SK-N-SH (cell line): Measurements from ENCODE around the gene CHCHD6. TPM values are rescaled to one million over a fixed set of nuclear protein-coding genes. Genes with fewer than 3 reads are reported as not detected.

ENCODE experiments used
- CTCF ChIA-PET: fragments of 300-600, 350-600 bp; formaldehyde crosslinking; extraction: SDS; loops from one replicate; lab custom pipeline; 2021; lab: Yijun Ruan, JAX
- POLR2A ChIA-PET: fragments of 350-600 bp; sonication (Branson Sonifier 250); formaldehyde crosslinking; extraction: SDS; loops from one replicate; lab custom pipeline; 2020; ENCODE audit warnings: antibody characterized with exemption, inconsistent platforms; lab: Yijun Ruan, JAX
- DNase-seq: peaks from one replicate; pipeline ENCODE4 v3.0.0; 2012
- H2AFZ ChIP-seq: fragments of 200-600 bp; sonication (generic); 2 replicates; pipeline ENCODE4 v1.8.1; 2016; ENCODE audit warnings: antibody characterized with exemption, mild to moderate bottlenecking, low read depth
- H3F3A ChIP-seq: fragments of 200-600 bp; sonication (generic); replicated peaks from 2 replicates; pipeline ENCODE3; 2016; ENCODE audit warnings: antibody characterized with exemption, mild to moderate bottlenecking; ENCODE audit not compliant: insufficient read depth
- H3K27ac ChIP-seq, 2 experiments: fragments of 200-500 bp in 1 of 2; fragments of 200-600 bp in 1 of 2; sonication (Bioruptor generic) in 1 of 2; sonication (generic), shearing (Covaris generic) in 1 of 2; 2 replicates each; pipeline versions ENCODE4 v1.5.1 to v1.6.1; 2014 to 2016; ENCODE audit warnings: low read depth in 2 of 2, inconsistent platforms in 1 of 2, low read length in 1 of 2, mild to moderate bottlenecking in 1 of 2, mixed read lengths in 1 of 2
- H3K27me3 ChIP-seq: fragments of 200-600 bp; sonication (generic), shearing (Covaris generic); 2 replicates; pipeline ENCODE4 v1.6.1; 2016; ENCODE audit warnings: mixed run types; ENCODE audit not compliant: insufficient read depth
- H3K36me3 ChIP-seq, 2 experiments: fragments of 200-500 bp in 1 of 2; fragments of 200-600 bp in 1 of 2; sonication (Bioruptor generic) in 1 of 2; sonication (generic) in 1 of 2; replicated peaks in 1 of 2; 2 replicates each; pipeline versions ENCODE3 to v1.5.1; 2014 to 2016; ENCODE audit warnings: low read length in 1 of 2, mild to moderate bottlenecking in 1 of 2; ENCODE audit not compliant: insufficient read depth in 2 of 2, control insufficient read depth in 1 of 2
- H3K4me1 ChIP-seq, 2 experiments: fragments of 200-500 bp in 1 of 2; fragments of 200-600 bp in 1 of 2; sonication (Bioruptor generic) in 1 of 2; sonication (generic), shearing (Covaris generic) in 1 of 2; 2 replicates each; pipeline versions ENCODE4 v1.5.1 to v1.6.1; 2014 to 2016; ENCODE audit warnings: low read depth in 1 of 2, low read length in 1 of 2, mixed run types in 1 of 2; ENCODE audit not compliant: insufficient read depth in 2 of 2, control insufficient read depth in 1 of 2
- H3K4me2 ChIP-seq: fragments of 200-600 bp; sonication (generic), shearing (Covaris generic); 2 replicates; pipeline ENCODE4 v1.6.1; 2017; ENCODE audit warnings: mixed run types
- H3K4me3 ChIP-seq, 2 experiments: fragments of 200-500 bp in 1 of 2; fragments of 200-600 bp in 1 of 2; sonication (Bioruptor generic) in 1 of 2; sonication (generic), shearing (Covaris generic) in 1 of 2; 2 replicates each; pipeline versions ENCODE4 v1.5.1 to v1.8.1; 2014 to 2016; ENCODE audit warnings: low read depth in 2 of 2, inconsistent platforms in 1 of 2, low read length in 1 of 2, mild to moderate bottlenecking in 1 of 2, mixed read lengths in 1 of 2, moderate library complexity in 1 of 2
- H3K79me2 ChIP-seq: fragments of 200-600 bp; sonication (generic); 2 replicates; pipeline ENCODE4 v1.8.1; 2017; ENCODE audit warnings: mild to moderate bottlenecking; ENCODE audit not compliant: insufficient read depth
- H3K9ac ChIP-seq: fragments of 200-600 bp; sonication (generic); 2 replicates; pipeline ENCODE4 v1.6.1; 2017; ENCODE audit warnings: mixed run types
- H3K9me2 ChIP-seq: fragments of 200-600 bp; sonication (generic); 2 replicates; pipeline ENCODE4 v1.6.1; 2017; ENCODE audit warnings: mixed run types
- H3K9me3 ChIP-seq: fragments of 200-600 bp; sonication (generic); 2 replicates; pipeline ENCODE4 v1.6.1; 2017; ENCODE audit warnings: mixed run types, mild to moderate bottlenecking, moderate library complexity
- H4K20me1 ChIP-seq: fragments of 200-600 bp; sonication (generic); 2 replicates; pipeline ENCODE4 v1.6.1; 2017; ENCODE audit warnings: mild to moderate bottlenecking, mixed run types; ENCODE audit not compliant: insufficient read depth
- CTCF ChIP-seq: fragments of 200-600 bp; sonication (generic); IDR thresholded peaks from 2 replicates; pipeline ENCODE4 v1.6.1; 2017; ENCODE audit warnings: antibody characterized with exemption, mild to moderate bottlenecking, moderate library complexity
- FOXJ3 ChIP-seq: sonication (generic); formaldehyde crosslinking; IDR thresholded peaks from 2 replicates; pipeline ENCODE4 v1.5.1; 2020; ENCODE audit warnings: mild to moderate bottlenecking, missing genetic modification reagents
- GABPA ChIP-seq: IDR thresholded peaks from 2 replicates; pipeline ENCODE4 v1.4.0; 2012; ENCODE audit warnings: low read depth, mild to moderate bottlenecking
- GATA2 ChIP-seq: sonication (generic); formaldehyde crosslinking; IDR thresholded peaks from 2 replicates; pipeline ENCODE4 v1.5.0; 2020; ENCODE audit warnings: mild to moderate bottlenecking, missing genetic modification reagents
- JUND ChIP-seq: IDR thresholded peaks from 2 replicates; pipeline ENCODE4 v1.4.0; 2012
- MEF2A ChIP-seq: IDR thresholded peaks from 2 replicates; pipeline ENCODE4 v1.4.0; 2012; ENCODE audit warnings: low read depth, borderline replicate concordance
- MXI1 ChIP-seq: IDR thresholded peaks from 2 replicates; pipeline ENCODE4 v1.6.1; 2012; ENCODE audit warnings: mild to moderate bottlenecking, low read depth, low read length, improper control_type of control experiment
- NFIC ChIP-seq: IDR thresholded peaks from 2 replicates; pipeline ENCODE4 v1.4.0; 2012; ENCODE audit warnings: borderline replicate concordance
- NRF1 ChIP-seq: IDR thresholded peaks from 2 replicates; pipeline ENCODE4 v1.6.1; 2012; ENCODE audit warnings: low read depth, mild to moderate bottlenecking, low read length
- REST ChIP-seq: IDR thresholded peaks from 2 replicates; pipeline ENCODE4 v1.6.1; 2012; ENCODE audit warnings: mild to moderate bottlenecking, low read depth, low read length, moderate library complexity
- SMC3 ChIP-seq: IDR thresholded peaks from 2 replicates; pipeline ENCODE4 v1.6.1; 2012; ENCODE audit warnings: low read depth, low read length, improper control_type of control experiment
- TCF12 ChIP-seq: IDR thresholded peaks from 2 replicates; pipeline ENCODE4 v1.4.0; 2012
- USF1 ChIP-seq: IDR thresholded peaks from 2 replicates; pipeline ENCODE4 v1.4.0; 2012; ENCODE audit warnings: low read depth, borderline replicate concordance
- USF2 ChIP-seq: fragments of 150-350 bp; IDR thresholded peaks from 2 replicates; pipeline ENCODE4 v1.6.1; 2017; ENCODE audit warnings: antibody characterized with exemption, low read length, low read depth, borderline replicate concordance
- YY1 ChIP-seq: IDR thresholded peaks from 2 replicates; pipeline ENCODE4 v1.4.0; 2012; ENCODE audit warnings: low read depth, mild to moderate bottlenecking
- ZBTB33 ChIP-seq: IDR thresholded peaks from 2 replicates; pipeline ENCODE4 v1.4.0; 2012; ENCODE audit warnings: low read depth, borderline replicate concordance
- WGBS: methylation state at CpG from one replicate; pipeline ENCODE4 v1.1.6; 2017; ENCODE audit warnings: low lambda C conversion rate; 5-methylcytosine and 5-hydroxymethylcytosine counted together
- polyA plus RNA-seq, 3 experiments: library from polyadenylated mRNA; depleted of rRNA; stranded (reverse); fragments of >200 nt; gene quantifications; 2 replicates each; pipeline ENCODE4 v1.2.3, GENCODE V29; 2012

Gene CHCHD6
- polyA plus RNA-seq, 1 of the 3 experiments (the other 2 are of a cell fraction): 42.5 TPM

GRCh38 chr3:126816986-126817777 lies 113.1 kb downstream of the CHCHD6 start (continued):
- no peak for TF ChIP-seq REST
- TF ChIP-seq GABPA: no peak
- TF ChIP-seq SMC3: no peak

- Histone ChIP-seq H3K4me3 (no peak overlapping the region), H3K27ac (no peak overlapping the region; a peak in 1 of 4 replicates), H3K4me2 (no peak overlapping the region), H3K9ac (no peak overlapping the region), H3K79me2 (0 out of 2 replicates have a peak, but pooled peaks cover under 1% of the 10 kb centered on the region), H3K9me3 (no peaks in the 10 kb centered on the region), H3F3A (no peaks in the 10 kb centered on the region), H3K36me3 (no peaks in the 10 kb centered on the region), H4K20me1 (0 out of 2 replicates have a peak, but pooled peaks cover 2% of the 10 kb centered on the region), H3K27me3 (no peaks in the 10 kb centered on the region), H3K9me2 (no peaks in the 10 kb centered on the region), H3K4me1 (peaks cover 0 to 21% of the 10 kb centered on the region in 2 experiments; a peak in 1 of 4 replicates), H2AFZ (no peak overlapping the region)
- DNase-seq: no peak
- ChIA-PET POLR2A (no interaction called here), CTCF (interaction anchor here (1.2 to 1.5 kb wide), 2 partner anchors 60 to 80 kb away, joined by 3 read pairs; no protein-coding TSS in a partner anchor)
- WGBS: 100% methylated on average over 1 of the region's 1 CpG
- no peak for TF ChIP-seq MXI1
- TF ChIP-seq TCF12: no peak
- TF ChIP-seq ZBTB33: no peak
- TF ChIP-seq JUND: no peak
- no peak for TF ChIP-seq MEF2A
- no peak for TF ChIP-seq USF1
- TF ChIP-seq SMC3: no peak
- TF ChIP-seq GATA2: no peak
- TF ChIP-seq FOXJ3: no peak
- TF ChIP-seq NFIC: no peak
- TF ChIP-seq YY1: no peak
- TF ChIP-seq NRF1: no peak
- no peak for TF ChIP-seq REST
- TF ChIP-seq CTCF: no peak
- TF ChIP-seq USF2: no peak
- TF ChIP-seq GABPA: no peak
Measured at GRCh38 chr3:126817781-126818180, 113.7 kb downstream of the CHCHD6 start.
